H54 (cell line): Measurements from ENCODE around the gene PNPLA3.

ENCODE experiments used
- DNase-seq: peaks from one replicate; pipeline ENCODE4 v3.0.0; 2011; ENCODE audit warnings: low spot score, mixed read lengths; ENCODE audit not compliant: insufficient read length
- FAIRE-seq: peaks from 3 replicates; lab custom pipeline; 2011; peaks lifted over from hg19 to GRCh38; lab: Jason Lieb, UNC
- POLR2A ChIP-seq: IDR thresholded peaks from 2 replicates; pipeline ENCODE4 v1.6.1; 2011; ENCODE audit warnings: low read depth, mild to moderate bottlenecking, low read length

The PNPLA3 gene

DNA sequence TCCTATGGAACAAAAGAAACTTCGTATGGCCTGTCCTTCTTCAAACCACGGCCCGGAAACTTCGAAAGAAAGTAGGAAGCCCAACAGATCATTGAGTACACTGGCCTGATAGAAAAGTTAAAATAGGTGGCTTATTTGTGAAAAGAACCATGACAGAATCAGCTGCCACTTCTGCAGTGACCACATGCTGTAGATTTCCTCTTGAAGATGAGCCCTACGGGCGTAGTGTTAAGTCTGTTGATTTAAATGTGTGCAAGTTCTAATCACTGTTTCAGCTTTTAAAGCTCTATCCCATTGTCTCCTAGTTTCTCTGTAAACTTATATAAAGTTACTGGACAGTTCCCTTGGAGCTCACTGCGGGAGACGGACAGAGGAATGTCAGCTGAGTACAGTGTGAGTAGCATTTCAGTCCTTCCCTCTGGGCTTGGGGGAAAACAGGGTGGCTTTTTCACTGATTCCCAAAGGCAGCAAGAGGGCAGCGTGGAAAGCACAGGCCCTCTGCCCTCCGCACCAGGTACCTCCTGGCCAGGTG, 49.4 kb downstream of the PNPLA3 start:
- no peak for TF ChIP-seq POLR2A
- DNase-seq (no peak), FAIRE-seq (no peak)

DNA sequence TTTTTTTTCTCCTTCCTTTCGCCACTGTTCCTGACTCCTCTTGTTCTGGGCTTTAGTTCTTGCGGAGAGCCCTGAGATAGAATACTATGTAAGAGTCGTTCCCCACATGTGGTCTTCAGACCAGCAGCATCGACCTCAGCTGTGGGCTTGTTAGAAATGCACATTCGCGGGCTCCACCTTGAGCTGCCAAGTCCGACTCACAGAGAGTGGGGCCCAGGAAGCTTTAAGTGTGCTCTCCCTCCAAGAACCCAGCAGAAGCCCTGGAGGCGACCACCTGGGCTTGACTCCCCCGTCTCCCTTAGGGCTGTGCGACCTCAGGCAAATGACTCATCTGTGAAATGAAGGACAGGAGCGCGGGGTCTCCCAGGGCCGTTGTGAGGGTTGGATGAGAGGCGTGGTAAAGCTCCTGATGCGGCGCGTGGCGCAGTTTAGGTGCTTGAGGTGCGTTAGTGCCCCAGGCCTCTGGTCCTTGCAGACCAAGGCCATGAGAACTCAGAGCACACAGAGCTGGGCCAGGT, 50.5 kb downstream of the PNPLA3 start:
- no peak for TF ChIP-seq POLR2A
- no peak for DNase-seq
- no peak for FAIRE-seq

DNA sequence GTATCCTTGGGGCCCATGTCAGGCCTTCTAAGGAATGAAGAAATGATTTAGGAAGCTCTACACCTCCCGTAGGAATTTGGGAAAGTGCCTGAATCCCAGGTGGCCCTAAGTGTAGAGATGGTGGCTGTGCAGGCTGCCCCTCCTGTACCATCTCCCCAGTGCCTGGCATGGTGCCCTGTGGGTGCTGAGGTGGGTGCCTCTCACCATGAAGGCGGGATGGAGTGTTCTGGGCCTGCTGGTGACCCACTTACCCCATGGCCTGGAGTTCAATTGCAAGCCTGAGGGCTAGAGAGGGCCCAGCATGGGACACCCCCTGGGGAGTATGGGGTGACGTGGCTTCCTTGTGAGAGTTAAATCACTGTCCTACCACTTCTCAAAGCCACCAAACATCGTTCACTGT, 51.4 kb downstream of the PNPLA3 start:
- no peak for TF ChIP-seq POLR2A
- DNase-seq: no peak
- FAIRE-seq: no peak

DNA sequence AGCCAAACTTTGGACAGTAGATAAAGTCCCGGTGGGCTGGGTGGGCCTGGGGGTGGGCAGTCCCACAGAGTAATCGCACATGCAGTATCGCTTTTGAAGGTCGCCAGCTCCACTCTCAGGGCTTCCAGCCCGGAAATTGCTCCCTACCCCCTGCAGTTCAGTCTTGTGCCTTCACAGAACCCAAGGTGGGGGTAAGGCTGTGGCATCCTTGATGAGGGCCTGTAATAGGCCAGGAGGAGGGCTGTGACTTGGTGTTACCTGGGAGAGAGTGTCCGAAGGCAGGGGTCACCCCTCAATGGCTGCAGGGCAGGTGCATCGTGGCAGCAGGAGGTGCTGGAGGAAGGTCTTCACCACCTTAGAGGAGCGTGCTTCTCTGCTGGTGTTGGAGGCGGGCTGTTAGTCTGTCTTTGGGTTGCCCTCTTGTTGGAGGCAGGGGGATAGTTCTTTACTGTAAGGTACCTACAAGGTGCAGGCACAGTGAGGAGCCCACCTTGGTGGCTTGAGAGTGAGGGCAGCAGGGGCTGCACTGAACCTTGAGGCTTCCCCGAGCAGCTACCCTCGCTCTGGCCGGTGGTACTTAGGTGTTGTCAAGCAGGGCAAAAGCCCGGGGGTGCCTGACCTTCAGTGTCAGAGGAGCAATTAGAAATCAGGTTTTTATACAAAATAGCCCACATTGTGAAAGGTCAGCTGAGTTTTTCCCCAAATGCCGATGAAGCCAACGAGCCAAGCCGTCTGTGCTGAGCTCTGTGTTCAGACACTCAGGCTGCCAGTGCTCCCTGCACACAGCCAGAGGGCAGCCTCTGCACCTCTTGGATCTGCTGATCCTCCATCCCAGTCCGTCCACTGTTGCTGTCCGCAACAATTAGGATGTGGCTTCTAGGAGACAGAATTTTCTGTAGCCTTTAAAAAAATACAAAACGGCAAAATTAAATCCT, 53.5 kb downstream of the PNPLA3 start:
- FAIRE-seq (no peak), DNase-seq (no peak)
- no peak for TF ChIP-seq POLR2A

DNA sequence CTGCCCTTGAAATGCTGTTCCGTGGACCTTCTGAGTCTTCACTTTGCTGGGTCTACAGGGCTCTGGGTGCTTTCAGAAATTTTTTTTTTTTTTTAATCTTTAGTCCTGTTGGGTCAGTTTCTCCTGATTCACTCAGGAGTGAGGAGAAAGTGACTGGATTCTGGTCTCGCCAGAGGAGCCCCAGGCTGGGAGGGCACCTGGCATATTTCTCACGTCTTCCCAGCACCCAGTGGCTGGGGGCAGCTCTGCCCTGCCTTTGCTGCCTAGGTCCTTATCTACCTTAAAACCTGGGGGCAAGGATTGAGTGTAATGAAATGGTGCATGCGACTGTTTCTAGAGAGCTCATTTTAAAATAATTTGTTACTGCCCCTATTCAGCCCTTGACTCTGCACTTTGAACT, 55.0 kb downstream of the PNPLA3 start:
- FAIRE-seq (no peak), DNase-seq (no peak)
- no peak for TF ChIP-seq POLR2A

DNA sequence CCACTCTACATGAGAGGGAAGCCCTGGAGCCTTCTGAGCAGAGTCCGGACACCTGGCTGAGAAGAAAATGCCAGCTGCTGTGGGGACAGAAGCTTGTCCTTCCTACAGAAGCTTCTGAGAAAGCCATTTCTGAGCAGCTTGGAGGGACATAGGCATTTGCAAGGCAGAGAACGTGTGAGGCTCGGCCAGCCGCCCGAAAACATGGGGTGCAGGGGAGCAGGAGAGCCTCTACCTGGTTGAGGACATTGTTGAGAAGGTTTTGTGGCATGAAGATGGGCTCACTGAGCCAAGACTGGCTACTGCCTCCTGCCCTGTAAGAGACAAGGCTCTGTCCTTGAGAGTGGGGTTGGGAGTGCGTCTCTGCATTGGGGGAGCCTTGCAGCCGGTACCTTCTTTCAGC, 57.0 kb downstream of the PNPLA3 start:
- TF ChIP-seq POLR2A: no peak
- no peak for DNase-seq
- FAIRE-seq: no peak

DNA sequence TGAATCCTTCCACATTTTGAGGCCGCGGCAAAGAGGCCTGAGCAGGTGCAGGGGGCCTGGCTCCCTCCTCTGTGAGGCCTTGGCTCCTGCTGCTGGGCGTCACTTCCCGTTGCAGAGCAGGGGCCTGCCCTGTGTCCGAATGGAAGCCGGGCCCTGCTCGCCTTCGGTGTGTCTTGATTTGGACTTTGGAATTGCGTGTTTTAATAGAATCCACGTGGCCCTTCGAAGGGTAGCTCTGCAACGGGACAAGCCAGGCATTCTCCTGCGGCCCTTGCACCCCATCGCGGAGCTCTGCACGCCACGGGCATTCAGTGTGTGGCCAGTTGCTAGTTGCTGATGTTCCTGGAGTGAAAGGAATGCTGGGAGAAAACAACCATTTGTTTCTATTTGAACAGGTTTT, 57.4 kb downstream of the PNPLA3 start:
- no peak for DNase-seq
- no peak for TF ChIP-seq POLR2A
- no peak for FAIRE-seq

DNA sequence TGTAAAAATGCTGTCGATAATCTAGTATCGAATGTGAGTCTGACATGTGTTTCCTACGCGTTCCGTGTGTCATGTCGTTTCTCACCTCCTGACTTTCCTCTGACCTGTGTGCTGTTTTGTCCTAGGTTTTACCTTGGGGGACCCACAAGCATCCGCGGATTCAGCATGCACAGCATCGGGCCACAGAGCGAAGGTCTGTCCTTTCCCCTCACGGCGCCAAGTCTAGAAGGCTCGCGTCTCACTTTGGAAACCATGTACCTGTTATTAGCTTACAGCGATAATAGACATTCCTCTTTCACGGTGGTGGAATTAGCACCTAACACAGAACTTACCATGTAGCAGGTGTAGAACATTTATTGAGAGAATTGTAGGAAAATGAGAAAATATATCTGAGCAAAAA, 60.2 kb downstream of the PNPLA3 start:
- TF ChIP-seq POLR2A: no peak
- FAIRE-seq: no peak
- no peak for DNase-seq

DNA sequence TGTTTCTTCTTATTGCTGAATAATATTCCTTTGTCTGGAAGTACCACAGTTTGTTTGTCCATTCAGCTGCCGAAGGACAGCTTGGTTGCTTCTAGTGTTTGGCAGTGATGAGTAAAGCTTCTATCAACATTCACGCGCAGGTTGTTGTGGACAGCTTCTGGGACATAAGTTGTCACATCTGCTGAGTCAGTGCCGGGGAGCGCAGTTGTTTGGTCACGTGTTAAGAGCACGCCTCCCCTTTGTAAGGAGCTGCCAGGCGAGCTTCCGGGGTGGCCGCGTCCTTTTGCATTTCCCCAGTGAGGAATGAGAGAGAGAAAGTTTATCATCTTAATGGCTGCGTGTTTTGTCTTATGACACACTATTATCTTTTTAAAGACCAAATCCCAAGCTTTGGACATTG, 61.9 kb downstream of the PNPLA3 start:
- TF ChIP-seq POLR2A: no peak
- FAIRE-seq: no peak
- no peak for DNase-seq

DNA sequence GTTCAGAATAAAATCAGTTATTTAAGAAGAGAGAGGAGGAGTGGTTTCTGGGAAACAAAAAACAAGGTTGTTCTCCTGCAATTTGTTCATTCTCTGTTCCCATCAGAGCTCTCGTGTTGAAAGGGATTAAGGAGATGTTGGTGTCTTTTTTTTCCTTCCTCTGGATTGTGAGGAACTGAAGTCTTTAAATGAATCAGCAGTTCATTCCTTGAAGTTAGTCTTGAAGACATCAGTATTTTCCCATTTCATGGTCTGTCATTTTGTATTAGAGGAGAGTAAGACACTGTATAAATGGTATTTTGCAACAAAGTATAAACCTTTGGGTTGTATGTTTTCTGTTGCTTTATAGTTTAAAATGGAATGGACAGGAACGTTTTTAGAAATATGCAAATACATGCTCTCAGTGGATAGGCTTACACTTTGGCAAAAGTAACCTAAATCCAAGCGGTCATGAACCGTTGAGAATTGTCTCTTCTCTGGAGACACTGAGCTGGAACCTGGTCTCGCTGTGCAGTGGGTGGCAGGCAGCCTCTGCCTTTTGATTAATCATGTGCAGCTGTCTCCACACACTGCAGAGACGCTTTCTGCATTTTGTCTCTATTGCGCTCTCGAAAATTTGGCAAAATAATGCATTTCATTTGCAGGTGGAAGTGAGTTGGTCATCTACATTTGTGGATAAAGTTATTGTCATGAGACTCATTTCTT, 64.7 kb downstream of the PNPLA3 start:
- DNase-seq (no peak), FAIRE-seq (no peak)
- no peak for TF ChIP-seq POLR2A

DNA sequence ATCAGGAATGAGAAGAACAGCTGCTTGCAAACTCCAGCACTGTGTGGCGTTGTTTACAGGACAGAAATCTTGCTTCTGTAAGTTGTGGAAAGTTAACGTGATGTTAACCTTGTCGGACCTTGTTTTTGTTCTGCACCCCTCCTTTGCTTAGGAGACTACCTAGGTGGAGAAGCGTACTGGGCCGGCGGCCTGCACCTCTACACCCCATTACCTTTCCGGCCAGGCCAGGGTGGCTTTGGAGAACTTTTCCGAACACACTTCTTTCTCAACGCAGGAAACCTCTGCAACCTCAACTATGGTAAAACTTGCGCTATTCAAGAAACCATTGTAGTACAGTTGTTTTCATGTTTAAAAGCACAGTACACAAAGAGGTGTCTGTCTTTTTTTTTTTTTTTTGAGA, 65.4 kb downstream of the PNPLA3 start:
- FAIRE-seq (no peak), DNase-seq (no peak)
- no peak for TF ChIP-seq POLR2A

DNA sequence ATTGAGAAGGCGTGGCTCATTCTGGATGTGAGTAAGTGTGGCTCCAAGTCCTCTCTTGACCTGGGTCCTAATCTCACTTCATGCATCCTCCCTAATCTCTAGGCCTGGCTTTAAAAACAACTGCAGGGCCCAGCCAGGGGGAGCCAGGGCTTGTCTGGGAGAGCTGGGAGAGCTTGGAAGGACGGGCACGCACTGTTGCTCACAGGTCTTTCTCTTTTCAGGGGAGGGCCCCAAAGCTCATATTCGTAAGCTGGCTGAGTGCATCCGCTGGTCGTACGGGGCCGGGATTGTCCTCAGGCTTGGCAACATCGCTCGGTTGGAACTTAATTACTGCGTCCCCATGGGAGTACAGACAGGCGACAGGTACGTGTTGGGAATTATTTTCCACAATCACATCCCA, 66.4 kb downstream of the PNPLA3 start:
- TF ChIP-seq POLR2A: no peak
- DNase-seq (no peak), FAIRE-seq (no peak)

DNA sequence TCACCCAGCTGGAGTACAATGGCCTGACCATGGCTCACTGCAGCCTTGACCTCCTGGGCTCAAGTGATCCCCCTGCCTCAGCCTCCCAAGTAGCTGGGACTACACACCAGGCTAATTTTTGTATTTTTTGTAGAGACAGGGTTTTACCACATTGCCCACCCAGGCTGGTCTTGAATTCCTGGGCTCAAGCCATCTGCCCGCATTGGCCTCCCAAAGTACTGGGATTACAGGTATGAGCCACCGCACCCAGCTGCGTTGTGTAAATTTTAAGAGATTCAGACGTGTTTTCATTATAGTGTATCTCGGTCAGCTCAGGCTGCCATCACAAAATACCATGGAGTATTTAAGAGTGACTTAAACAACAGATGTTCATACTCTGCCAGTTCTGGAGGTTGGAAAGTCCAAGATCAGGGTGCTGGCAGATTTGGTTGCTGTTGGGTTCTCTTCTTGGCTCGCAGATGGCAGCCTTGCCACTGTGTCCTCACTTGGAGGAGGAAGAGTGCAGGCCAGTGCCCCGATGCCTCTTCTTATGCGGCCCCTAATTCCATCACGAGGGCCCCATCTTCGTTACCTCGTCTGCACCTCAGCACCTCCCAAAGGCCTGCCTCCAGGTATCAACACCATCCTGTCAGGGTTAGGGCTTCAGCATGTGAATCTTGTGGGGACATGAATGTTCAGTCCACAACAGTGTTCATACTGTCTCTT, 67.9 kb downstream of the PNPLA3 start:
- TF ChIP-seq POLR2A: no peak
- no peak for FAIRE-seq
- DNase-seq: no peak
